ENCODE measurements around the gene UNKL.

Gene UNKL

GRCh38 chr16:1320658-1321240, 93.8 kb downstream of the UNKL start:
- no peak for DNase-seq

GRCh38 chr16:1320097-1320496, 94.4 kb downstream of the UNKL start:
- no peak for DNase-seq

GRCh38 chr16:1319041-1319440, 95.5 kb downstream of the UNKL start:
- no peak for DNase-seq

GRCh38 chr16:1318268-1318545, 96.3 kb downstream of the UNKL start:
- no peak for DNase-seq

GRCh38 chr16:1317479-1318267, 96.8 kb downstream of the UNKL start:
- DNase-seq: no peak

GRCh38 chr16:1316033-1316405, 98.5 kb downstream of the UNKL start:
- no peak for DNase-seq

- no peak for DNase-seq
These were observed 99.1 kb downstream of the UNKL start for GRCh38 chr16:1315081-1316032.

- DNase-seq: no peak
These were observed 100.0 kb downstream of the UNKL start for GRCh38 chr16:1314399-1315068.

- no peak for DNase-seq
These were observed 100.7 kb downstream of the UNKL start for GRCh38 chr16:1313721-1314369.
